ENCODE data around the gene MYL5.

Gene MYL5

DNA sequence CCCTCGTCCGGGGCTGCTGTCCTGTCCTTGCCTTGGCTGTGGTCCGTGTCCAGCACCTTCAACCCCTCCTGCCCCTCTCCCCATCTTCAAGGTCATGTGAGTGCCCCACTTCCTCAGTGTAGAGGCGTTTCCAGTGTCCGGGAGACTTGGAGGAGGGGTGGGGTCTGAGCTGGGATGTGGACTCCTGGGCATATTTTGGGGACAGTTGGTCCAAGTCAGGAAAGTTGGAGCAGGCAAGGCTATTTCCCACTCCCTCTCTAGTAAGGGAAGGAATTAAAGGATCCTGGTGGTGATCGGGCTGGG is 34.2 kb downstream of the MYL5 start:
- no peak for DNase-seq

DNA sequence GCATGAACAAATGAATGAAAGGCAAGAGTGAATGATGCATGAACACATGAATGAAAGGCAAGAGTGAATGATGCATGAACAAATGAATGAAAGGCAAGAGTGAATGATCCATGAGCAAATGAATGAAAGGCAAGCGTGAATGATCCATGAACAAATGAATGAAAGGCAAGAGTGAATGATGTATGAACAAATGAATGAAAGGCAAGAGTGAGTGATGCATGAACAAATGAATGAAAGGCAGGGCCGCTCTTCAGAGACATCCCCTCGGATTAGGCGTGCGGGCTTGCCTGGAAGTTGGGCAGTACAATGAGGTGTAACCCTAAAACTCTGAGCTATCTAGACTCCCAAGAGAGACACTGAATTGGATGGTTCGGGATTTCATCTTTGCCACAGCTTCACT is 35.0 kb downstream of the MYL5 start:
- DNase-seq, result no peak

DNA sequence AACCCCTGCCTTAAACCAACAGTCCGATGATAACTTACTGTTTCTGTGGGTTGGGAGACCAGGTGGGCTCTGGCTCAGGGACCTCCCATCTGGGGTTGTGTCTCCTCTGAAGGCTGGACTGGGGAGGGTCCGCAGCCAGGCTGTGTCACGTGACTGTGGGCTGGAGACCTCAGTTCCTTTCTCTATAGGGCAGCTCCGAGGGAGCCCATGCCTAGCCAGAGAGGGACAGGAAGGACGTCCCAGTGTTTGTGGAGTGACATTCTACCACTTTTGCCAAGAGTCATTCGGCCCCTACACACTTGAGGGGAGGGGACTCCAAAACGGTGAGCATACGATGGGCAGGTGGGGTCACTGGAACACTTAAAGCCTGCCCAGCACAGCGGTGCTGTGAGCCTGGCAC is 35.8 kb downstream of the MYL5 start:
- no peak for DNase-seq

DNA sequence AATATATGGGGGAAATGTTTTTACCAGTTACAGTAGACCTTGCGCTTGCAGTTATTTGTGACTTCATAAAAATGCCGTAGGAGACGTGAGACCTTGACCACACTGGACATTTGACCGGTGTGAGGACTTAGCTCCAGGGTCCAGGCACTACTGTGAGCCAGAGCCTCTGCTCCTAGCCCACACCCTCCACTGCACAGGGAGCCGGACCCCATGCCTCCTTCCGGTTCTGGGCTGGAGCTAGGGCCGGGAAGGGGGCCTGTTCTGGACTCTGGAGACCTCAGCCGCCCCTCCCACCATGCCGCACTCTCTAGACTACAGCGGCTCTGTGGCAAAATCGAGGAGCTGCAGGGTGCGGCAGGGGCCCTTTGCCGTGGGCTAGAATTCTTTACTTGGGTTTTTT is 36.6 kb downstream of the MYL5 start:
- no peak for DNase-seq

DNA sequence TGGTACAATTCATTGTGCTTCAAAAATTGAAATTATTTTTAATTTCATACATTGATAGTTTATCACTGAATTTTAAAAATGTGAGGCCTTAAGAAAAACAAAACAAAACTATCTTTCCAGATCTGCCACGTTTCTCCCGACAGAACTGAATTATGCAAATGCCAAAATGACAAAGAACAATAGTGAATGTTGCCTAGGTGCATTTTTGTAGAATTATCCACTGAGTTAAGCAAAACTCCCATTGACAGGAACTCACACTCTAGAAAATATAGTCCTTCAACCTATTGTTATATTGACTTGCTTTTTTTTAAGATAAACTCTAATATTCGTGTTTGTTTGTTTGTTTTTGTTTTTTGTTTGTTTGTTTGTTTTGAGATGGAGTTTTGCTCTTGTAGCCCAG is 37.8 kb downstream of the MYL5 start:
- no peak for DNase-seq

DNA sequence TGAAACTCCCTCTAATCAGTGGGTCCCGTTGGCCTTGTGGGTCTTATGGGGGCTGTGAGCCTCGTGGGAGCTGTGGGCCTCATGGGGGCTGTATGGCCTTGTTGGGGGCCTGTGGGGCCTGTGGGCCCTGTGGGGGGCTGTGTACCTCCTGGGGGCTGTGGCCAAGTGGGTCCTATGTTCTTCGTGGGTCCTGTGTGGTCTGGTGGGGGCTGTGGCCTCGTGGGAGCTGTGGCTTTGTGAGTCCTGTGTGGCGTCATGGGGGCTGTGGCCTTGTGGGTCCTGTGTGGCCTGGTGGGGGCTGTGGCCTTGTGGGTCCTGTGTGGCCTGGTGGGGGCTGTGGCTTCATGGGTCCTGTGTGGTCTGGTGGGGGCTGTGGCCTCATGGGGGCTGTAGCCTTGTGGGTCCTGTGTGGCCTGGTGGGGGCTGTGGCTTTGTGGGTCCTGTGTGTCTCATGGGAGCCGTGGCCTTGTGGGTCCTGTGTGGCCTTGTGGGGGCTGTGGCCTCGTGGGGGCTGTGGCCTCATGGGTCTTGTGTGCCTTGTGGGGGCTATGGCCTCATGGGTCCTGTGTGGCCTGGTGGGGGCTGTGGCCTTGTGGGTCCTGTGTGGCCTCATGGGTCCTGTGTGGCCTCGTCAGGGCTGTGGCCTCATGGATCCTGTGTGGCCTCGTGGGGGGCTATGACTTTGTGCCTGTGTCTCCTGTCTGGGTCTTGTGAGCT is 38.7 kb downstream of the MYL5 start:
- DNase-seq, result no peak

DNA sequence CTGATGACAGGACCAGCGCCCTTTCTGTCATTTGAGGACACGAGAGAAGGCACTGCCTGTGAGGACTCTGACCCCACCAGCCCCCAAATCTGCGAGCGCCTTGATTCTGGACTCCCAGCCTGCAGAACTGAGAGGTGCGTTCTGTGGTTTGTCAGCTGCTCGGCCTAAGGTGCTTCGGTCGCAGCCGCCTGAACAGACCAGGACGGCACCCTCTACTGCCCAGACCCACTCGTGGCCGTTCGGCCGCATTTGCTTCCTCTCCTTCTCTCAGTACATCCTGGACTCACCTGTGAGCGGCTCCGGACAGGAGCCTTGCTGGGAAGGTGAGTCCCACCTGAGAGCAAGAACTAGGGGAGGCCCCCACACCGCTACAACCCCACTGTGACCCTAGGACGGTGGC is 39.7 kb downstream of the MYL5 start:
- DNase-seq, result no peak

DNA sequence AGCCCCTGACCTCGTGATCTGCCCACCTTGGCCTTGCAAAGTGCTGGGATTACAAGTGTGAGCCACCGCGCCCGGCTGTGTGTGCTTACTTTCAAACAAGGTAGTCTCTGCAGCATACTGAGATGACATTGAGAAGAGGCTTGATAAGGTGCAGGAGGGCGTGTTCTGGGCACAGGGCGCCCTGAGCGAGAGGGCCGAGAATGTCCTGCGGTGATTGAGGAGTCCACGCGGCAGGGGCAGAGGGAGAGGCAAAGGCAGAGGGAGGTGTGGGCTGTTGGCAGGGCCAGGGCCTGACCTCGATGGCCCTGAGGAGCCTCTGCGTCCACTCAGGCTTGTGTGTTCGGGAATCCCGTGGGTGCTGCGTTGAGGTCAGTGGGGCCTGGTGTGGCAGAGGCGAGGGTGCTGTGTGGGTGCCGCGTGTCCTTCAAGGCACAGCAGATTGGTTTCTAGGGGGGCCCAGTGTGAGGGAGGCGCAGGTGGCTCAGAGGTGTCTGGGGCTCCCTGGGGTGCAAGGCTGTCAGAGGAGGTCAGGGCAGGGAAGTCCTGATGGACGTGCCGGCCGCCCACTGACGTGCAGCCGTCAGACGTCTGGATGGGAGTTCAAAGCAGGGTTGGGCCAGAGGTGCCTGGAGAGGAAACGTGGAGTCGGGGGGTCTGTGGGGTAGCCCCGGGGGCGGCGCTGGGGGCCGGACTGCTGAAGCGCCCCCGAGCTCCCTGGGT is 43.4 kb downstream of the MYL5 start:
- DNase-seq, result no peak

DNA sequence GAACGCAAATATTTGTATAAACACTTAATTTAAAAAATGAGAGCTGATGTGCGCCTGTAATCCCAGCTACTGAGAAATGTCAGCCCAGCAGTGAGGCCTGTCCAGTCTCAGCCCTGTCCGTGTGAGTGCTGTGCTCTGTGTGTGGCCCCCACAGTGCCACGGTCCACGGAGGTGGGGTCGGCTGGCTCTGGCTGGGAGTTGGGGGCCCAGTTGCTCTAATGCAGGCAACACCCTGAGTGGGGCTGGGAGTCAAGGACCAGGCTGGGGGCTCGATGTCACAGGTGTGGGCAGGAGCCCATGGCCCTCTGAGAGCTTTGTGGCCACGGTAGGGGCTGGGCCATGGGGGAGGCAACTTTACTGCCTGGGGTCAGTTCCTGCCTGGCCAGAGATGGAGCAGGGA is 44.1 kb downstream of the MYL5 start:
- DNase-seq, result no peak

DNA sequence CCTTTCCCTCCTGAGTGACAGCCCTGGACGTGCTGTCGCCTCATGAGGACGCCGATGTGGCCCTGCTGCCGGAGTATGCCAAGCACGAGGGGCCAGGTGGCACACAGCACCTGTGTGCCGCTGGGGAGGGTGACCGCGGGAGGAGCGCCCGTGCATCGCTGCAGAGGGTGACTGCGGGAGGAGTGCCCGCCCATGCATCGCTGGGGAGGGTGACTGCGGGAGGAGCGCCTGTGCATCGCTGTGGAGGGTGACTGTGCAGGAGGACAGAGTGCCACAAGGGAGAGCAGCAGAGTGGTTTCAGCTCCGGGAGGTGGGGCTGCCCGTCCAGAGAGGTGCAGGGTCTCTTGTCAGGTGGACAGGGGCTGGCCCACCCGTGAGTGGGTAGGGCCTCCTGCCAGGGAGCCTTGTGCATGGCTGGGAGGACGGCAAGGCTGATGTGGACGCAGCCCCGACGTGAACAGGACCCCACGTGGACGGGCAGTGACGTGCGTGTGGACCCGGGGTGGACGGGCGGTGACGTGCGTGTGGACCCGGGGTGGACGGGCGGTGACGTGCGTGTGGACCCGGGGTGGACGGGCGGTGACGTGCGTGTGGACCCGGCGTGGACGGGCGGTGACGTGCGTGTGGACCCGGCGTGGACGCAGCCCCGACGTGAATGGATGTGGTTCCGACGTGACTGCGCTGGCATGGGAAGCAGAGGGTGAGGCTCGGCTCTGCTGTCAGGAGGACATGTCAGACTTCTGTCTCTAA is 45.9 kb downstream of the MYL5 start:
- DNase-seq, result no peak

DNA sequence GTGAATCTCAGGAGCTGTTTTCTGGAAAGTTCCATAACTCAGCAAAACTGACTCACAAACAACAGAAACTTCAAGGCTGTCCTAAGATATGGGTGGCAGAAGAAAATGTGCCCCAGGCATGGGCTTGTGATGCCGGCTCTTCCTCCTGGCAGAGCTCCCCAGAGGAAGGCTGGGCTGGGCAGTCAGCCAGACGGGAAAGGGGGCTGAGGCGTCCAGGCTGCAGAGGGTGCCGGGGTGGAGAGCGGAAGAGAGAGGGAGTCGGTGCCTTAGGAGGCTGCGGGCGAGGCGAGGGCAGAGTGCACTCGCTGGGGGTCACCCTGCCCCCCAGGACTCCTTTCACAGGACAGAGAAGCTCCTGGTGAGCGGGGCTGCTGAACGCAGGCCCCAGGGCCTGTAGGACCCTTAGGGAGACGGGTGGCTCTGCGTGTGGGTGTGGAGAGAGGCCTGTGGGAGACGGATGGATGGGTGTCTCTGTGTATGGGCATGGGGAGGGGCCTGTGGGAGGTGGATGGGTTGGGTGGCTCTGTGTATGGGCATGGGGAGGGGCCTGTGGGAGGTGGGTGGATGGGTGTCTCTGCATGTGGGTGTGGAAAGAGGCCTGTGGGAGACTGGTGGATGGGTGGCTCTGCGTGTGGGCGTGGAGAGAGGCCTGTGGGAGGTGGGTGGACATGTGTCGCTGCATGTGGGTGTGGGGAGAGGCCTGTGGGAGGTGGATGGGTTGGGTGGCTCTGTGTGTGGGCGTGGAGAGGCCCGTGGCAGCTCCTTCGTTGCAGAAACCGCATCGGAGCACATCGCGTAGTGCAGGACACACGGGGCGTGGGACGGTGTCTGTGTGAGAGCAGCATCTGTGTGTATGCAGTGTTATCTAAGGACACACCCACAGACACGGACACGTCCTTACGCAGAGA is 47.2 kb downstream of the MYL5 start:
- DNase-seq, result no peak

DNA sequence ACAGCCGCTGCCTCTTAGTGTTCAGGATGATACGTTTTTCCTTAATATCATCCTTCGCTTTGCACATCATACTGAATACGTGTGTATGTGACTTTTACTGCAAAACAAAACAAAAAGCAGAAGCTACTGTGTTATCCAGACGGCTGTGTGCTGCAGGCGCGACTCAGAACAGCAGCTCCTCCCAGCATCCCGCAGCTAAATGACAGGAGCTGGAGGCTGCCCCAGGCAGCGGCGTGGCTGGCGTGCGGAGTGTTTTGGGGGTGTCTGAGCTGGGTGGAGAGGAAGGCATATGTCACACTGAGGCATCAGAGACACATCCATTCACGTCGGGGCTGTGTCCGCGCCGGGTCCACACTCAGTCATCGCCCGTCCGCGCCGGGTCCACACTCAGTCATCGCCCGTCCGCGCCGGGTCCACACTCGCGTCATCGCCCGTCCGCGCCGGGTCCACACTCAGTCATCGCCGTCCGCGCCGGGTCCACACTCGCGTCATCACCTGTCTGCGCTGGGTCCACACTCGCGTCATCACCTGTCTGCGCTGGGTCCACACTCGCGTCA is 47.9 kb downstream of the MYL5 start:
- no peak for DNase-seq

DNA sequence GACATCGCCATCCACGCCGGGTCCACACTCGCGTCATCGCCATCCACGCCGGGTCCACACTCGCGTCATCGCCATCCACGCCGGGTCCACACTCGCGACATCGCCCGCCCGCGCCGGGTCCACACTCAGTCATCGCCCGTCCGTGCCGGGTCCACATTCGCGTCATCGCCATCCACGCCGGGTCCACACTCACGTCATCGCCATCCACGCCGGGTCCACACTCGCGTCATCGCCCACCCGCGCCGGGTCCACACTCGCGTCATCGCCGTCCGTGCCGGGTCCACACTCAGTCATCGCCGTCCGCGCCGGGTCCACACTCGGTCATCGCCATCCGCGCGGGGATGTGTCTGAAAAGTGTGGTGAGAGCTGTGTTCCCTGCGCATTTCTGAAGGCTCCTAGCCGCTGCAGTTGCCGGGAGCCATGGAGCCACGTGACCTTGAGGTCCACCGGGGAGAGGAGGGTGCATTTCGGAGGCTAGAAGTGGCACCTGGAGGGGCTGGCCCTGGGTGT is 48.6 kb downstream of the MYL5 start:
- DNase-seq, result no peak

DNA sequence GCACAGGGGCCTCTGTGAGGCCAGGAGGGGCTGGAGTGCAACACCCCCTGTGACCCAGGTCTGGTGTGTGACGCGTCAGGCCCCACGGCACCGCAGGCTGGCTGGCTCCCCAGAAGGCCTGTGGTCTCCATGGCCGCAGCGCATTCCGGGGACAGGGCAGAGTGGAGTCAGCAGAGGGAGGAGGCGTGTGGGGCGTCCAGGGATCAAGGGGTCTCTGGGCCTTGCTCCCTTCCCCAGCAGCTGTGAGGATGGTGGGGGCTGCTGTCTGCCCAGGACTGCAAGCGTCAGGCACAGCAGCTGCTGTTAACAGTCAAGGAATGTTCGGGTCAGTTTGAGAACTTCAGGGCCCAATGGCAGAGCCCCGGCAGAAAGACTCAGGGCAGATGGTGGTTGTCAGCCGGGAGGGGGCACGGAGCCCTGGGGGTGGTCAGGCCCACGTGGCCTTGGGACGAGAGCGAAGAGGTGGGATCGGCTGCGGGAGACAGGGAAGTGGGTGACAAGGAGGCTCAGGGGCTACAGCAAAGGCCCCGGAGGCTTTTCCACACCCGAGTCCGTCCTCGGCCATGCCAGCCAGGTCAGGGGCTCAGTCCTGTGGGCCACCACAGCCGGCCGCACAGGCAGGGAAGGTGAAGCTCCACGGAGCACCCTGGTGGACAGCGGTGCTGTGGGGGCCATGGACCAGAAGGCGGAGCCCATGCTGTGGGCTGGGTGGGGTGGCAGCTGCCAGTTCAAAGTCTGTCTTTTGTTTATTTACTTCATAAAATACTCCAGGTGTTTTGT is 49.6 kb downstream of the MYL5 start:
- DNase-seq, result no peak

DNA sequence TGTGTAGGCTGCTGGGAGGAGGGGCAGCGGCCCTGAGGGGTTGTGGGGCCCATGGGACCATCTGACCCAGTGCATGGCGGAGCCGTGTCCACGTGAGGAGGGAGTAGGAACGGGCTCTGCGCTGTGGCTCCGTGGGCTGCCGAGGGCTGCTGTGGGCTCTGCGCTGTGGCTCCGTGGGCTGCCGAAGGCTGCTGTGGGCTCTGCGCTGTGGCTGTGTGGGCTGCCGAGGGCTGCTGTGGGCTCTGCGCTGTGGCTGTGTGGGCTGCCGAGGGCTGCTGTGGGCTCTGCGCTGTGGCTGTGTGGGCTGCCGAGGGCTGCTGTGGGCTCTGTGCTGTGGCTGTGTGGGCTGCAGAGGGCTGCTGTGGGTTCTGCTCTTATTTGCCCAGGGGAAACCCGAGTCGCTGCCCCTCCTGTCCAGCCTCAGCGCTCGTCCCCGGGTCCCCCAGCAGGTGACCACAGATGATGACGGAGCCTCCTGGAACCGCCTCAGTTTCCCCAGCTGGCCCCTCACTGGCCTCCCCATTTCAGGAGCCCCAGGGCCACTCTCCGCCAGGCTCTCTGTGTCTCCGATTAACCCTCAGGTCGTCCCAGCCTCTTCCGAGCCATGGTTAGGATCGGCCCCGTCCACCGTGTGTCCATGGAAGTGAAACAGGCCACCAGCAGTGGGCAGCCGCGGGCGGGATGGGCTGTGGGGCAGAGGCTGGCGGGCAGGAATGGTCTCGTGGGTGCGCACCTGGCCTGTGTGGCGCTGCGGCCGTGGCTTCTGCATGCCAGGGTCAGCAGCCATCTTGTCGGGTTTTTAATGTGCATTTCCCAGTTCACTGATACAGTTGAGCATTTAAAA is 51.3 kb downstream of the MYL5 start:
- no peak for DNase-seq

DNA sequence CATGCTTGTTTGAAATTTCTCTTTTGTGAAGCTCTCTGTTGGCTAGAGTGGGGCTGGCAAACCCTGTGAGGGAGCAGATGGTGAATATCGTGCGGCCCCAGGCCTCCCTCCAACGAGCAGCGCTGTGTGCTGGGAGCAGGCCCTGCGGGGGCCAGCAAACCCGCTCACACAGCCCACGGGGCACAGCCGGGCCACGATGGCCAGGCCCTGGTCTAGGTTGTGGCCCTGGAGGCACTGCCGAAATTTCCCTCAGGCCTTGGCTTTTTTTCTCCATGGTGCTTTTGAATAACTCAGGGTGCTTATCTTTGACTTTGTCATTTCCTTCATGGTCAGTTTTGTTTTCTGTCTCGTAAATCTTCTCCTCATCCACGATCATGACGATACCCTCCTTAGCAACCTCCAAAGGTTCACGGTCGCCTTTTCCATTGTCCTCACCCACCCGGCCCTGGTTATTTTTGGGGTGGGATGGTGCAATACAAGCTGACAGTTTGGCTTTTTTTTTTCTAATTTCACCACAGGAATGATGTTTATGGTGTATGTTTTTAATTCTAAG is 52.0 kb downstream of the MYL5 start:
- DNase-seq, result no peak

DNA sequence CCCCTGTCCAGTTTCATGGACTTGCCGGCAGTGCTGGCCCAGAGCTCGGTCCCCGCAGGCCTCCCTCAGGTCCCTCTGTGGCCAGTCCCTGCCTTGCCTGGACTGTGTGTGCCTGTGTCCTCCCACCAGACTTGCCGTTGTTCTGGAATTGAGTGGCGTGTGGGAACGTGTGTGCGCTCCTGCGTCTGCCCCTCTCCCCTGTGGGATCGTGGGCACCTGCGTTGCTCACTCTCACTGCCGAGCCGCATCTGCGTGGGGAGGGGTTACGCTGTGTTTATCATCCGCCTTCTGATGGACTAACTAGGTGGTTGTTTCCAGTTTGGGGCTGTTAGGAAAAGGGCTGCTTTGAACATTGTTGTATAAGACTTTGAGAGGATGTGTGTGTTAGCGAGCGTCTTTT is 52.5 kb downstream of the MYL5 start:
- no peak for DNase-seq

DNA sequence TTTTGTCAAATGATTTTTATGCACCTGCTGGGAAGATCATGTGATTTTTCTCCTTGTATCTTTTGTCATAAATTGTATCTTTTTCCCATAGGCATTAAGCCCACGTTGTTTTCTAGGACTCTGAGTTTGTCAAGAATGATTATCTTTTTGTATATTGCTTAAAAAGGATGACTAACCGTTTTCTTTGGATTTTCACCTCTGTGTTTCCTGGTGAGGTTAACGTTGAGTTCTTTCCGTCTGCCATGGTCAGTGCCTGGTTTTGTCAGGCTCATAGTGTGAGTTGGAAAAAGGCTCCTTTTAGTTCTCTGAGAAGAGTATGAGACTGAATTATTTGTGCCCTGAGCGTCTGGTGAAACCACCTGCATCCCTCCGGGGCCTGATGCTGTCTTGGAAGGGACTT is 53.2 kb downstream of the MYL5 start:
- no peak for DNase-seq

DNA sequence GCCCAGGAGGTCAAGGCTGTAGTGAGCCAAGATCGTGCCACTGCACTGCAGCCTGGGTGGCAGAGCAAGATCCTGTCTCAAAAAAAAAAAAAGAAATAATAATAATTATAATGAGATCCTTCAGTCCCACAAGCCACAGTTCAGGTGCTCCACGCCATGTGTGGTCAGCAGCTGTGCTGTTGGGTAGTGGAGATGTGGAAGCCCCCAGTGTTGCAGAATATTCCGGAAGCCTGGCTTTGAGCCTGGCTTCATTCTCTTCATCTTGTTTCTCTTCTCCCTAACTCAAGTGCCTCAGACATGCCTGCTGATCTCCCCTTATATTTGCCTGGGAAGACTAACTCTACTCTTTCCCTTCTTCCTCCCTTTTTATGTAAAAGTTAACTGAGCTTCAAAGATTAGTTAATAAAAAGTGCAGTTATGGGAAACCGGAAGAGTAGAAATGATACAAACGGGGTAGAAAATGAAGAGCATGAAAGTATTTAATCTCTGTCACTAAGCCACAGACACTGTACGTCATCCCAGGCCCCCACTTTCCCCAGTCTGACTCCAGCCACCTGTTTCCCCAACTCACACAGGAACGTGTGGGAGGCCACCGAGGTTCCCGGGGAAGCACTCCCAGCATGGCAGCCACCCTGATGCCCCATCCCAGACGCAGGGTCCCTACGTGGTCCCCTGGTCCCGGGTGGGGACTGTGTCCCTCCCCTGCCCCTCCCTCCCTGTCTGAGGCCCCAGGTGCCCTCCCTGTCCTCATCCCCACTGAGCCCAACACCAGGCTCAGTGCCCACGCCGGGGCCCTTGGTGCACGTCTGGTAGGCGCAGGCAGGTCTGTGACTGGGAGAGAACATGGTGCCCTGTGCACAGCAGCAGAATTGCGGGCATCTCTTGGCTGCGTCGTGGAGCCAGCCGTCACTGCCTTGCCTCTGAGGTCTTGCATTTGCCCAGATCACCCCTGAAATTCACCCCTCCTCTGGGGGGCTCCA is 55.3 kb downstream of the MYL5 start:
- no peak for DNase-seq
